Left kidney (tissue), 2 donors: Measurements from ENCODE around the gene PYGL. TPM values are rescaled to one million over a fixed set of nuclear protein-coding genes. Genes with fewer than 3 reads are reported as not detected.
"Not testable (repeated sequence)": the region's sequence is repeated elsewhere in the genome, so short reads cannot be mapped to it uniquely, and the experiment has no call there.

ENCODE experiments used
- DNase-seq: peaks from one replicate; pipeline ENCODE4 v3.0.0-alpha.2; 2013
- polyA plus RNA-seq: library from polyadenylated mRNA; unstranded; fragments of 120-200 nt; gene quantifications from one replicate; pipeline ENCODE4 v1.2.1, GENCODE V29; 2013; ENCODE audit not compliant: insufficient read length

The PYGL gene
- polyA plus RNA-seq, 1 donor: 20.7 TPM

DNA sequence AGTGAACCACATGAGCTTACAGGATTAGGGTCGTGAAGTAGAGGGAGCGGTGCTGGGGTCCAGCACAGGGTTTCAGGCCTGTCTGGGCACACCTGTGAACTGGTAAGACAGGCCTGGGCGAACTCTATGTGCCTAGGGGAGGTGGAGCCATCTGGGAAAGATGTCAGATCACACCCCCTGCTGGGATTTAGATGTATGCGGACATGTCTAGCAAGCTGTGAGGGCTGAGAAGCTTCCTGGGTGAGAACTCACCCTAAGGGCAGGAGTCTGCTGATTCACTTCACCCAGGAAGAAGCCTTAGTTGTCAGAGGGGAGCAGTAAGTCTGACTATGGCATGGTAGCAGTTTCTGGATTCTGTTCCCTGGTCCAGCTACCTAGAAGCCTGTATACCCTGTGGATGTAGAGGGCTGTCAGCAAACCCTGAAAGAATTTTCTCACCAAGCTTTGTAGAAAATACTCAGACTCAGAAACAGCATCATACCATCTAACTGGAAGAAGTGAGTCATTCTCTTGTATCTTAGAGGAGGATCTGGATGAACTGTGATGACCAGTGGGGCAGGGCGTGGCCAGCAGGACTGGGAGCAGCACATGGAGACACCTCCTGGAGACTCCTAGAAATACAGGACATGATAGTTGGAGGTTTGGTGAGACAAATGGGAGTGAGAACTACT, 11.2 kb upstream of the PYGL start:
- no peak for DNase-seq

- no peak for DNase-seq
These were observed 10.6 kb upstream of the PYGL start for GRCh38 chr14:50954811-50955372.

- no peak for DNase-seq
These were observed 9.2 kb upstream of the PYGL start for GRCh38 chr14:50953502-50953901.

DNA sequence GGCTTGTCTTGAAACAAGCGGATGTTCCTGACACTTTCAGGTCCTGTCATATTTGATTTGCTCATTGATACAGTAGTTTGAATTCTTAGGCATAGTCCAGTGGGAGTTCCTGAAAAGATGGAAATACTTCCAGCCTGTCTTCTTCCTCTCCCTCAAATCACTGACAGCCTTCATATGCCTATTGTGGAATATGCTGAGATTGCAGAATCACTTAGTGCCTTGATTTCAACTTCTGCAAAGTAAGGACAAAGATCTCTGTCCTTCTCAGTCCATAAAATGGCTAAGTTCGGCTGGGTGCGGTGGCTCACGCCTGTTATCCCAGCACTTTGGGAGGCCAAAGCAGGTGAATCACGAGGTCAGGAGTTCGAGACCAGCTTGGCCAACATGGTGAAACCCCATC, 6.7 kb upstream of the PYGL start:
- no peak for DNase-seq

GRCh38 chr14:50948205-50948604, 3.9 kb upstream of the PYGL start:
- no peak for DNase-seq

- DNase-seq: no peak
These were observed 3.2 kb upstream of the PYGL start for GRCh38 chr14:50947446-50947845.

GRCh38 chr14:50946234-50946935, 2.1 kb upstream of the PYGL start:
- no peak for DNase-seq

DNA sequence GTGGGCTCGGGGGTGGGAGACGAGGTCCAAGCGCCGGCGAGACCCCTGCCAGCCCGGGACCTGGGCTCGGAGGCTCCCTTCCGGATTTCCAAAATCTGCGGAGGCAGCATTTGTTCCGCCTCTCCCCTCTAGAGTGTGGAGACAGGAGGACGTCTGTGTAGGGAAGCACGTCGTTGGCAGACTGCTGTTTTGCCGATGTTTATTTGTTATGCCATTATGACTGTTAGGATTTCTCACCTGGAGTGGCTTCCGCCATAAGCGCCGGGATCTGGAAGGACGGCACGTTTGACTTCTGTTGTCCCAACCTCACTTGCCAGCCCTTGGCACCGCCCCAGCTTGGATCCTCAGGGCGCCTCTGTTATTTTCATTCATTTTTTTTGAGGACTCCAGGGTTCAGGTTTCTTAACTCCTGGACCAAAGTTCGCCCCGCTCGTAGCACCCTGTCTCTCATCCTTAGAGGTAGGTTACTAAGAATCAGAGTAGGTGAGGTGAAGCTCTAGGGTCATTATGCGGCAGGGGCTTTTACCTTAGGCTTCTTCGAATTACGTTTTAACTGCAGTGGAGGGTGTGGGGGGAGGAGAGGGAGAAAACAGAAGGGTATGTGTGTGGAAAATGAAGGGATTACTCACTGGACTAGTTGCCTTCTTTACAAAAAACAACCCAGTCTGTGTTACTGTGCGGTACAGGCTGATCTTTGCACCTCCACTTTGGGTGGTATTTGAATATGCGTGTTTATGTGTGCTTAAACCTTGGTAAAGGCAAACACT, 547 bp upstream of the PYGL start:
- DNase-seq: no peak

GRCh38 chr14:50943261-50943942, 881 bp downstream of the PYGL start:
- no peak for DNase-seq

DNA sequence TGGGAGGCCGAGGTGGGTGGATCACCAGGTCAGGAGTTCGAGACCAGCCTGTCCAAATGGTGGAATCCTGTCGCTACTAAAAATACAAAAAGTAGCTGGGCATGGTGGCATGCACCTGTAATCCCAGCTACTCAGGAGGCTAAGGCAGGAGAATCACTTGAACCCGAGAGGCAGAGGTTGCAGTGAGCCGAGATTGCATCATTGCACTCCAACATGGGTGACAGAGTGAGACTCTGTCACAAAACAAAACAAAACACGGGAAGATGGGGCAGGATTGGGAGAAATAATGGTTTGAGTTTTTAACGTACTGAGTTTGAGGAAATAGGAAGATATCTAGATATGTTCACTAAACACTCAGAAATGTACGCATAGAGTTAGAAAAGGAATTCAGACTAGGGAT, 2.6 kb downstream of the PYGL start:
- DNase-seq: not testable (repeated sequence)

GRCh38 chr14:50941151-50941550, 3.1 kb downstream of the PYGL start:
- no peak for DNase-seq

DNA sequence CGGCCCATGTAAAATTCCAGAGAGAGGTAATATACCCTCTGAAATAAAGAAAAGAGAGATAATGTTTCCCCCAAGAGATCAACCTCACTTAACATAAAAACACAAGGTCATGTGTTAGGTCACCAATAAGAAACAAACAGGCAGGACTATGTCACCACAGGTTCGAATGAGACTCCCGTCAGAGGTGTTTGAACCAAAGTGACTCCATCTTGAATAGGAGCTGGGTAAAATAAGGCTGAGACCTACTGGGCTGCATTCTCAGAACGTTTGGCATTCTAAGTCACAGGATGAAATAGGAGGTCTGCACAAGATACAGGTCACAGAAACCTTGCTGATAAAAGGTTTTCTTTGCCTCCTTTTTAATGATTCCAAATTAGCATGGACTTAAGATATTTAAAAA, 6.5 kb downstream of the PYGL start:
- no peak for DNase-seq

DNA sequence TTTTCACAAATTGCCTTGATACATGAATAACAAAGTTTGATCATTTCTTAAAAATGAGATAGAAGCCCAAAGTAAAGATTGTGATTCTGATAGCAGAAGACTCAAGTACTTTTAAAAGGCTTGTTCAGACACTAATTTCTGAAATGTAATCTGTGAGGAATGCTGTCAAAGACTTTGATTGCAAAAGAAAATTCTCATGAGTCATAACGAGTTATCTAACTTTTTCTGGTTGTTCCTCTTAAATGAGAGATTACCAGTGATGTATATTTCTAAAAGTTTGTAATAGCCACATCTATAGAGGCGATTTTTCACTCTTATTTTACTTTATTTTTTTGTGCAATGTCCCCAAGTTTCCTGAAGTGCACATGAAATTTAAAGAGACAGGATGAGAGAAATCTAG, 7.0 kb downstream of the PYGL start:
- no peak for DNase-seq

- DNase-seq: no peak
These were observed 7.4 kb downstream of the PYGL start for GRCh38 chr14:50936882-50937281.

DNA sequence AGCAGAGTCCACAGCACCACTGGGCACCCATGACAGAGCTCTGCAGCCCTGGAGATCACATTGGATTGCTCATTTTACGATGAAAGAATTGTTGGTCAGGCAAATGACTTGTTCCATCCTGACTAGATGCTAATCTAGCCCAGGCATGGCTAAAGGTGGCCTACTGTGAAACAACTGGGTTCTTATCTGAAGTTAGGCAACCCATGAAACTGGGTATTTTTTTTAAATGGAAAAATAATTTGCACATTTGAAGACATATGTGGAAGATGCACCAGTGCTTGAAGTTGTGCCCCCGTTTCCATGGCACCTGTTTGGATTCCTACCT, 8.3 kb downstream of the PYGL start:
- no peak for DNase-seq

- no peak for DNase-seq
These were observed 8.9 kb downstream of the PYGL start for GRCh38 chr14:50935126-50936015.

- no peak for DNase-seq
These were observed 11.4 kb downstream of the PYGL start for GRCh38 chr14:50932592-50933495.

DNA sequence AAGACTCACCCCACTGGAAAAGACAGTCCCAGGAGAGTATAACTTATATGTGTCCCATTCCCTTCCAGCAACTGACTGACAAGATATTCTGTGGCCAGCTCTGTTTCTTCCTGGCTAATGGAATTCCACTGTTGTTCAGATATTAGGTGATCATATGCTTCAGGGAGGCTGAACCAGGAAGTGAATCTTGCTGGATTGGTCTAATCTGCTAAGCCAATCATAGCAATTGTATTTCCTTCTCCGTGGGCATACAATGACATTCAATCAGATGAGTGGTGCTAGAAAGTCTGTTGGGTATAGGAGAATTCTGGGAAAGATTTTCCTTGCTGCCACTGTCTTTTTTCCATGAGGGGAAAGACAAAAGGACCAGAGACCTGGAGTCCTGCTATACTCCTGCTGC, 12.1 kb downstream of the PYGL start:
- no peak for DNase-seq

- no peak for DNase-seq
These were observed 12.7 kb downstream of the PYGL start for GRCh38 chr14:50931559-50931958.

DNA sequence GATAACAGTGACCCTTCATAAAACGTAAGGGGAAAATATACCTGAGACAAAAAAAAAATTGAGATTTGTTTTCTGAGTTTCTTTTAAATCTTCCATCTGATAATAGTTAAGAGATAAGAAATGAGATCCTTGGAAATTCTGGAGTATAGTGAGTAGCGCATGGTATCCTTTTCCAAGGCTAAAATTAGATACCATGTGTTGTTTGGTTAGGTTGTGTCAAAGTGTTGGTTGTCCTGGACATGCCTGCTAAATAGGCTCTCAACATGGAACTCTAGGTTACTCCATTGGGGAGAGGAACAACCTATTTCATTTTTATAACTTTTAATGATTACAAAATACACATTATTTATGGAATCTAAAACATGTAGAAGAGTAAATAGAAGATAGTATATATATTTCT, 14.8 kb downstream of the PYGL start:
- no peak for DNase-seq
